Measurements from ENCODE around the gene PDGFRB. TPM values are rescaled to one million over a fixed set of nuclear protein-coding genes. Genes with fewer than 3 reads are reported as not detected.

PDGFRB gene
- total and polyA plus RNA-seq, 10 of the 15 experiments (the other 5 are each of a cell fraction or from before 2014, with no cell fraction given) = 0.02 to 3.0 (median 1.0) TPM

- ATAC-seq (no peak), FAIRE-seq (no peak), DNase-seq (ENCODE audit: low read depth, low spot score) (no peak)
- no TSS peak for BruUV-seq (replicated peaks)
- RAD21 ChIA-PET (ENCODE audit: unreplicated experiment) = interaction anchor here (1.0 kb wide), 1 partner anchor 14 kb away, joined by 3 read pairs; no protein-coding TSS in a partner anchor
- intact Hi-C loops (cut with micrococcal nuclease; ENCODE audit: unreplicated experiment) (no loop called here), in situ Hi-C loops (cut with MboI) (no loop called here)
- Histone ChIP-seq H3K9me3 (replicated peaks; ENCODE audit: control insufficient read depth, insufficient read depth, low read length) (no peaks in the 10 kb centered on the region), H4K20me1 (ENCODE audit: control insufficient read depth, insufficient read depth) (no peaks in the 10 kb centered on the region), H3K4me2 (ENCODE audit: control insufficient read depth, insufficient read depth) (no peak overlapping the region), H3K36me3 (ENCODE audit: control insufficient read depth in 2 of 2, insufficient read depth in 2 of 2, low read length in 1 of 2) (no peaks in the 10 kb centered on the region), H2AFZ (ENCODE audit: control insufficient read depth, low read depth, low read length) (no peak overlapping the region), H3K4me3 (no peak overlapping the region), H3K27me3 (replicated peaks in 1 of 2; ENCODE audit: control insufficient read depth in 2 of 2, insufficient read depth in 2 of 2, low read length in 1 of 2) (no peaks in the 10 kb centered on the region; a peak in 2 of 4 replicates), H3K79me2 (ENCODE audit: control insufficient read depth, insufficient read depth, low read length) (no peaks in the 10 kb centered on the region), H3K4me1 (ENCODE audit: control insufficient read depth, insufficient read depth, low read length) (peaks cover 9% of the 10 kb centered on the region), H3K27ac (ENCODE audit: control insufficient read depth, insufficient read depth) (no peak overlapping the region), H3K9ac (ENCODE audit: control insufficient read depth, insufficient read depth, low read length) (no peak overlapping the region)
- SMC1A ChIA-PET (ENCODE audit: uncharacterized antibody, unreplicated experiment) = no interaction called here
- no peak for TF ChIP-seq TCF7 (IDR thresholded peaks at IDR 0.05; ENCODE audit: borderline replicate concordance)
- no peak for TF ChIP-seq MAX (IDR thresholded peaks at IDR 0.05; ENCODE audit: low read depth, low read length)
- no peak for TF ChIP-seq TBL1XR1 (IDR thresholded peaks at IDR 0.05; ENCODE audit: low read depth, low read length)
- TF ChIP-seq PKNOX1 (IDR thresholded peaks at IDR 0.05) = no peak
- TF ChIP-seq BACH1 (IDR thresholded peaks at IDR 0.05; ENCODE audit: borderline replicate concordance) = no peak
- no peak for TF ChIP-seq PML (IDR thresholded peaks at IDR 0.05; ENCODE audit: low read length)
- no peak for TF ChIP-seq MEF2A (IDR thresholded peaks at IDR 0.05; ENCODE audit: insufficient read depth, low read depth, low read length)
- no peak for TF ChIP-seq TCF12 (IDR thresholded peaks at IDR 0.05; ENCODE audit: low read depth, low read length)
- no peak for TF ChIP-seq MXI1 (IDR thresholded peaks at IDR 0.05; ENCODE audit: low read depth, low read length)
- TF ChIP-seq, protein P1, sequence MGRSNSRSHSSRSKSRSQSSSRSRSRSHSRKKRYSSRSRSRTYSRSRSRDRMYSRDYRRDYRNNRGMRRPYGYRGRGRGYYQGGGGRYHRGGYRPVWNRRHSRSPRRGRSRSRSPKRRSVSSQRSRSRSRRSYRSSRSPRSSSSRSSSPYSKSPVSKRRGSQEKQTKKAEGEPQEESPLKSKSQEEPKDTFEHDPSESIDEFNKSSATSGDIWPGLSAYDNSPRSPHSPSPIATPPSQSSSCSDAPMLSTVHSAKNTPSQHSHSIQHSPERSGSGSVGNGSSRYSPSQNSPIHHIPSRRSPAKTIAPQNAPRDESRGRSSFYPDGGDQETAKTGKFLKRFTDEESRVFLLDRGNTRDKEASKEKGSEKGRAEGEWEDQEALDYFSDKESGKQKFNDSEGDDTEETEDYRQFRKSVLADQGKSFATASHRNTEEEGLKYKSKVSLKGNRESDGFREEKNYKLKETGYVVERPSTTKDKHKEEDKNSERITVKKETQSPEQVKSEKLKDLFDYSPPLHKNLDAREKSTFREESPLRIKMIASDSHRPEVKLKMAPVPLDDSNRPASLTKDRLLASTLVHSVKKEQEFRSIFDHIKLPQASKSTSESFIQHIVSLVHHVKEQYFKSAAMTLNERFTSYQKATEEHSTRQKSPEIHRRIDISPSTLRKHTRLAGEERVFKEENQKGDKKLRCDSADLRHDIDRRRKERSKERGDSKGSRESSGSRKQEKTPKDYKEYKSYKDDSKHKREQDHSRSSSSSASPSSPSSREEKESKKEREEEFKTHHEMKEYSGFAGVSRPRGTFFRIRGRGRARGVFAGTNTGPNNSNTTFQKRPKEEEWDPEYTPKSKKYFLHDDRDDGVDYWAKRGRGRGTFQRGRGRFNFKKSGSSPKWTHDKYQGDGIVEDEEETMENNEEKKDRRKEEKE (IDR thresholded peaks at IDR 0.05) = no peak
- TF ChIP-seq ASH2L (IDR thresholded peaks at IDR 0.05; ENCODE audit: borderline replicate concordance, low read depth) = no peak
- no peak for TF ChIP-seq MTA3 (IDR thresholded peaks at IDR 0.05; ENCODE audit: borderline replicate concordance, low read length)
- TF ChIP-seq ZNF217 (IDR thresholded peaks at IDR 0.05) = no peak
- TF ChIP-seq, protein P2, sequence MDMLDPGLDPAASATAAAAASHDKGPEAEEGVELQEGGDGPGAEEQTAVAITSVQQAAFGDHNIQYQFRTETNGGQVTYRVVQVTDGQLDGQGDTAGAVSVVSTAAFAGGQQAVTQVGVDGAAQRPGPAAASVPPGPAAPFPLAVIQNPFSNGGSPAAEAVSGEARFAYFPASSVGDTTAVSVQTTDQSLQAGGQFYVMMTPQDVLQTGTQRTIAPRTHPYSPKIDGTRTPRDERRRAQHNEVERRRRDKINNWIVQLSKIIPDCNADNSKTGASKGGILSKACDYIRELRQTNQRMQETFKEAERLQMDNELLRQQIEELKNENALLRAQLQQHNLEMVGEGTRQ (IDR thresholded peaks at IDR 0.05; ENCODE audit: borderline replicate concordance, low read depth, low read length) = no peak
- no peak for TF ChIP-seq TARDBP (IDR thresholded peaks at IDR 0.05; ENCODE audit: borderline replicate concordance)
- TF ChIP-seq RELA (IDR thresholded peaks at IDR 0.05; ENCODE audit: borderline replicate concordance, partially characterized antibody) = no peak
- TF ChIP-seq POU2F2 (IDR thresholded peaks at IDR 0.05; ENCODE audit: borderline replicate concordance, low read depth, low read length) = no peak
- TF ChIP-seq YY1 (IDR thresholded peaks at IDR 0.05; ENCODE audit: low read depth, low read length) = no peak
- no peak for TF ChIP-seq CBX3 (IDR thresholded peaks at IDR 0.05; ENCODE audit: borderline replicate concordance, low read depth)
- CTCF ChIA-PET = interaction anchor here (1.6 to 6.7 kb wide), 2 partner anchors 11 to 29 kb away, joined by 8 to 68 read pairs; no protein-coding TSS in a partner anchor
- POLR2A ChIA-PET = no interaction called here
- WGBS (ENCODE audit: insufficient coverage, insufficient replicate concordance, low lambda C conversion rate, missing lambda C conversion rate) = 24% methylated on average over 6 of the region's 6 CpGs
These were observed 8.8 kb upstream of the PDGFRB start for GRCh38 chr5:150164211-150164980.
